Loucy (cell line): Measurements from ENCODE around the gene PAPSS2.

Source experiments
- EZH2phosphoT487 ChIP-seq: fragments of 200-600 bp; IDR thresholded peaks from 2 replicates; pipeline ENCODE4 v1.6.1; 2018; ENCODE audit warnings: antibody characterized with exemption, mild to moderate bottlenecking, moderate library complexity, borderline replicate concordance
- TF ChIP-seq, protein P1 (sequence below): fragments of 200-600 bp; sonication (generic); conservative IDR thresholded peaks from 2 replicates; pipeline ENCODE4 v1.5.1; 2014; ENCODE audit warnings: mild to moderate bottlenecking, antibody characterized with exemption, low read length

DNA sequence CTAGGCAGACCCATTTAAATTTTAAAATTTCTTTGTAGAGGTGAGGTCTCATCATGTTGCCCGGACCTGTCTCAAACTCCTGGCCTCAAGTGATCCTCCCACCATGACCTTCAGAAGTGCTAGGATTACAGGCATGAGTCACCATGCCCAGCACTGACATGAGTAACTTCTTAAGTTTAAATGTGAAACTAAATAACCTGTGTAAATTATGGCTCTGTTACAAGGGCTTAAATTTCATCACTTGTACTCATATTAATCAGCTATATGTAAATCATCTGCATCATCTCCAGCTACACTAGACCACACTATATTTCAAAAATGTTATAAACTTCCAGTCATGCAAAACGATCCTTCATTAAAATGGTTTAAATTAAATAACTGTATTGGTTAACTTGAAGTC lies 102.2 kb downstream of the PAPSS2 start:
- TF ChIP-seq, protein P1, sequence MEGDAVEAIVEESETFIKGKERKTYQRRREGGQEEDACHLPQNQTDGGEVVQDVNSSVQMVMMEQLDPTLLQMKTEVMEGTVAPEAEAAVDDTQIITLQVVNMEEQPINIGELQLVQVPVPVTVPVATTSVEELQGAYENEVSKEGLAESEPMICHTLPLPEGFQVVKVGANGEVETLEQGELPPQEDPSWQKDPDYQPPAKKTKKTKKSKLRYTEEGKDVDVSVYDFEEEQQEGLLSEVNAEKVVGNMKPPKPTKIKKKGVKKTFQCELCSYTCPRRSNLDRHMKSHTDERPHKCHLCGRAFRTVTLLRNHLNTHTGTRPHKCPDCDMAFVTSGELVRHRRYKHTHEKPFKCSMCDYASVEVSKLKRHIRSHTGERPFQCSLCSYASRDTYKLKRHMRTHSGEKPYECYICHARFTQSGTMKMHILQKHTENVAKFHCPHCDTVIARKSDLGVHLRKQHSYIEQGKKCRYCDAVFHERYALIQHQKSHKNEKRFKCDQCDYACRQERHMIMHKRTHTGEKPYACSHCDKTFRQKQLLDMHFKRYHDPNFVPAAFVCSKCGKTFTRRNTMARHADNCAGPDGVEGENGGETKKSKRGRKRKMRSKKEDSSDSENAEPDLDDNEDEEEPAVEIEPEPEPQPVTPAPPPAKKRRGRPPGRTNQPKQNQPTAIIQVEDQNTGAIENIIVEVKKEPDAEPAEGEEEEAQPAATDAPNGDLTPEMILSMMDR, result no peak
- TF ChIP-seq EZH2phosphoT487, result no peak
